Right cardiac atrium (tissue), 5 donors: ENCODE results near the gene DHRSX. TPM values are rescaled to one million over a fixed set of nuclear protein-coding genes. Genes with fewer than 3 reads are reported as not detected.
"Not testable (repeated sequence)": the region's sequence is repeated elsewhere in the genome, so short reads cannot be mapped to it uniquely, and the experiment has no call there.

Experiments used
- ATAC-seq, 2 donors: fragments of 200-7000 bp; cut with Tn5 transposase; one replicate each; pipeline versions ENCODE4 v1.8.0 to v1.9.1; 2020; ENCODE audit warnings: moderate library complexity in 2 of 2, mild to moderate bottlenecking in 1 of 2
- DNase-seq, 3 donors: peaks; one replicate each; pipeline ENCODE4 v3.0.0-alpha.2; 2020
- H3K27ac ChIP-seq: one replicate; pipeline ENCODE4 v1.5.1; 2013; ENCODE audit warnings: mild to moderate bottlenecking, low read length, control low read depth, moderate library complexity
- H3K27me3 ChIP-seq: one replicate; pipeline ENCODE4 v1.6.1; 2013; ENCODE audit not compliant: control insufficient read depth, insufficient read depth
- H3K4me1 ChIP-seq: one replicate; pipeline ENCODE4 v1.6.1; 2013; ENCODE audit warnings: low read length; ENCODE audit not compliant: control insufficient read depth, insufficient read depth
- H3K4me3 ChIP-seq: one replicate; pipeline ENCODE4 v1.5.1; 2013; ENCODE audit warnings: low read length, control low read depth
- H3K9me3 ChIP-seq: one replicate; pipeline ENCODE4 v1.6.1; 2013; ENCODE audit warnings: low read length; ENCODE audit not compliant: control insufficient read depth
- WGBS: extraction: QIAGEN DNeasy Blood & Tissue Kit; methylation state at CpG from one replicate; pipeline ENCODE4 v1.1.7; 2013; 5-methylcytosine and 5-hydroxymethylcytosine counted together
- intact Hi-C, 4 donors: fragments of 100-400 bp; cut with DNase I; formaldehyde crosslinking; loops; one replicate each; pipeline versions ENCODE4 v1.11.0 to v1.14.0; 2022 to 2023
- polyA plus RNA-seq: library from polyadenylated mRNA; stranded (reverse); fragments of 200-250 nt; gene quantifications from one replicate; pipeline ENCODE4 v1.2.3, GENCODE V29; 2013
- total RNA-seq, 4 donors: library from RNA; stranded (reverse); fragmentation: NEBNext Ultra II Directional; extraction: Animal tissue kit (Norgen Biotek cat#: 25700); gene quantifications; one replicate each; pipeline ENCODE4 v1.2.1, GENCODE V29; 2021
- donor health status: healthy with polysubstance abuse.
- donor health status: DM: no; HTN: yes; CAD: no.
- donor health status: DM: no; HTN: no; CAD: no.
- donor health status: DM: no; HTN: yes; CAD: no; lungs with severe emphysema.
- donor health status: DM: yes; HTN: yes; CAD: no.

DHRSX gene
- total and polyA plus RNA-seq, 5 donors, result 22.2 to 43.7 (median 30.1) TPM

DNA sequence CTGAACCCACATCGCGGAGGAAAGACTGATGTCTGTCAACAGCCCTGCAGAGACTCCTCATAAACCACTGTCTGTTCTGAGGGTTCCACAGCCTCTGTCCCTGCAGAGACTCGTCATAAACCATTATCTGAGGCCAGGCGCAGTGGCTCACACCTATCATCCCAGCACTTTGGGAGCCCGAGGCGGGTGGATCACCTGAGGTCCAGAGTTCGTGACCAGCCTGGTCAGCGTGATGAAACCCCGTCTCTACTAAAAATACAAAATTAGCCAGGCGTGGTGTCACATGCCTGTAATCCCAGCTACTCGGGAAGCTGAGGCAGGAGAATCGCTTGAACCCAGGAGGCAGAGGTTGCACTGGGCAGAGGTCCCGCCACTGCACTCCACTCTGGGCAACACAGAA lies 259.3 kb downstream of the DHRSX start:
- DNase-seq, H3K27me3 ChIP-seq, H3K4me1 ChIP-seq, intact Hi-C loops, H3K9me3 ChIP-seq, H3K27ac ChIP-seq, H3K4me3 ChIP-seq, ATAC-seq: not testable (repeated sequence)
- 95% methylated on average over 13 of the region's 13 CpGs for WGBS

DNA sequence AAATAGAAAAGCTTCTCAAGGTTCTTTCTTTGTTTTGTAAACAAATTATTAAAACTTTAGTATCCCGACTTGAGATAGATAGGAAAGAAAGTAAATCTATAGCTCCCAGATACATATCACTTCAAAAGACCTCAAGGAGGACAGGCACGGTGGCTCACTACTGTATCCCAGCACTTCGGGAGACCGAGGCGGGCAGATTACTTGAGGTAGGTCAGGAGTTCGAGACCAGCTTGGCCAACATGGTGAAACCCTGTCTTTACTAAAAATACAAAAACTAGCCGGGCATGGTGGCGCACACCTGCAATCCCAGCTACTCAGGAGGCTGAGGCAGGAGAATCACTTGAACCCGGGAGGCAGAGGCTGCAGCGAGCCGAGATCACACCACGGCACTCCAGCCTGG lies 260.0 kb downstream of the DHRSX start:
- H3K4me1 ChIP-seq, H3K9me3 ChIP-seq, ATAC-seq, intact Hi-C loops, H3K27ac ChIP-seq, DNase-seq, H3K27me3 ChIP-seq, H3K4me3 ChIP-seq: not testable (repeated sequence)
- 97% methylated on average over 12 of the region's 12 CpGs for WGBS

DNA sequence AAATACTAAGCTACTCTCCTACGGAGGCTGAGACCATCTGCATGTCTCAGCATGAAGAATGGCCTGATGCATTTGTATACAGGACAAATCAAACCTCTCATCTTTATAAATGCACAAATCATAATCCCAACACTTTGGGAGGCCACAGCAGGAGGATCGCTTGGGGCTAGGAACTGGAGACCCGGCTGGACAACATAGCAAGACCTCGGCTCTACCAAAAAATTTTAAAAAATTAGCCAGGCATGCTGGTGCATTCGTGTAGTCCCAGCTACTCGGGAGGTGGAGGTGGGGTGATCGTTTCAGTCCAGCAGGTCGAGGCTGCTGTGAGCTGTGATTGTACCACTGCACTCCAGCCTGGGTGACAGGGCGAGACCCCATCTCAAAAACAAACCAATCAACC lies 262.8 kb downstream of the DHRSX start:
- H3K27me3 ChIP-seq, result no peaks in the 10 kb centered on the region
- intact Hi-C loops, result no loop called here
- DNase-seq (no peak), ATAC-seq (no peak)
- no peak overlapping the region for H3K27ac ChIP-seq
- no peak overlapping the region for H3K4me3 ChIP-seq
- no peaks in the 10 kb centered on the region for H3K9me3 ChIP-seq
- WGBS, result 96% methylated on average over 9 of the region's 9 CpGs
- no peaks in the 10 kb centered on the region for H3K4me1 ChIP-seq

DNA sequence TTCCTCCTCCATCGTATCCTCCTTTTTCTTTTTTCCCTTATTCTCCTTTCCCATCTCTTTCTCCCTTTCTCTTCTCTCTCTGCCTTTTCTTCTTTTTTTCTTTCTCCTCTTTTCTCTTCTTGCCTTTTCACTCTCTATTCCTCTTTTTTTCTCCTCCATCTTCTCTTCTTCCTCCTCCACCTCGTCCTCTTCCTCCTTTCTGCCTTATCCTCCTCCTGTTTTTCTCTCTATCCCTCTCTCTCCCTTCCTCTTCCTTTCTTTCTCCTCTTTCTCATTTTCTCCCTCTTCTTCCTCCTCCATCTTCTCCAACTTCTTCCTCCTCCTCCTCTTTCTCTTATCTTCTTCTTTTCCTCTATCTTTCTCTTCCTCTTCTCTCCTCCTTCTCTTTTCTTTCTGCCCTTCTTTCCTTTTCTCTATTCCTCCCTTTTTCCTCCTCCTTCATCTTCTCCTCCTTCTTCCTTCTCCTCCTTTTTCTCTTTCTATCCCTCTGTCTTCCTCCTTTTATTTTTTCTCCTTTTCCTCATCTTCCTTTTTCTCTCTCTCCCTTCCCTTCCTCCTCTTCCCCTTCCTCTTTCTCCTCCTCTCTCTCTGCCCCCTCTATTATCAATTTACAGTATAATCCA lies 269.1 kb downstream of the DHRSX start:
- Histone ChIP-seq H3K4me3 (no peak overlapping the region), H3K27me3 (no peaks in the 10 kb centered on the region), H3K27ac (no peak overlapping the region), H3K9me3 (no peaks in the 10 kb centered on the region), H3K4me1 (no peaks in the 10 kb centered on the region)
- no peak for ATAC-seq
- intact Hi-C loops, result no loop called here
- WGBS, result 95% methylated on average over 2 of the region's 2 CpGs
- DNase-seq, result no peak

DNA sequence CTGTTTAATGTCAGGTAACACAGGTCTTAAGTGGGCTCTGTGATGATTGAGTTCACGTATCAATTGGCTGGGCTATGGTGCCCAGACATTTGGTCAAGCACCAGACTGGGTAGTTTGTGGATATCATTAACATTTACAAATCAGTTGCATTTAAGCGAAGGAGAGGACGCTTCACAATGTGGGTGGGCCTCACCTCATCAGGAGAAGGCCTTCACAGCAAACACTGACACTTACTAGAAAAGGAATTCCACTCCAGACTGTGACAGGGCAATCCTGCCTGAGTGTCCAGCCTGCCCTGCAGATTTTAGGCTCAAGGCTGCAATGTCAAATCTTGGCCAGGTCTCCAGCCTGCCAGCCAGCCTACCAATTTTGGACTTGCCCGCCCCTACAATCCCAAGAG lies 270.3 kb downstream of the DHRSX start:
- ATAC-seq (no peak), DNase-seq (no peak)
- Histone ChIP-seq H3K4me1 (no peaks in the 10 kb centered on the region), H3K27me3 (no peaks in the 10 kb centered on the region), H3K27ac (no peak overlapping the region), H3K9me3 (no peaks in the 10 kb centered on the region), H3K4me3 (no peak overlapping the region)
- WGBS, result 96% methylated on average over 4 of the region's 4 CpGs
- intact Hi-C loops, result no loop called here

DNA sequence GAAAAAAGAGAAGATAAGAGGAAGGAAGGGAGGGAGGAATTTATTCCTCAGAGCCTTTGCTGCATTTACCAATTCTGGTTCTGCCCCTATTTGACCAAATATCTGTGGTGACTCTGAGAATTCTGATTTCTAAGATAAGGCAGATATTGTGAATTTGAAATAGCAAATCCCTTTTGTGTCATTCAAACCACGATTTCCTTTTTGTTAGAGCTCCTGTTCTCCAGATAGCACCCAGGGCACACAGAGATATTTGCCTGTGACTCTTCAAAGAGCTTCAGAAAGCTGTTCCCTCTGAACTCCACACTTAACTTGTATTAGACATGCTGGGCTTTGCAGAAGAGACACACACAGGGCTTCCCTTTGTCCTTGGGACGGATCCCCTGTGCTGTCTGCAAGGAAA lies 272.2 kb downstream of the DHRSX start:
- no peaks in the 10 kb centered on the region for H3K9me3 ChIP-seq
- intact Hi-C loops, result no loop called here
- no peak overlapping the region for H3K27ac ChIP-seq
- WGBS, result 74% methylated on average over 2 of the region's 2 CpGs
- no peaks in the 10 kb centered on the region for H3K4me1 ChIP-seq
- no peak overlapping the region for H3K4me3 ChIP-seq
- DNase-seq (no peak), ATAC-seq (no peak)
- no peaks in the 10 kb centered on the region for H3K27me3 ChIP-seq

DNA sequence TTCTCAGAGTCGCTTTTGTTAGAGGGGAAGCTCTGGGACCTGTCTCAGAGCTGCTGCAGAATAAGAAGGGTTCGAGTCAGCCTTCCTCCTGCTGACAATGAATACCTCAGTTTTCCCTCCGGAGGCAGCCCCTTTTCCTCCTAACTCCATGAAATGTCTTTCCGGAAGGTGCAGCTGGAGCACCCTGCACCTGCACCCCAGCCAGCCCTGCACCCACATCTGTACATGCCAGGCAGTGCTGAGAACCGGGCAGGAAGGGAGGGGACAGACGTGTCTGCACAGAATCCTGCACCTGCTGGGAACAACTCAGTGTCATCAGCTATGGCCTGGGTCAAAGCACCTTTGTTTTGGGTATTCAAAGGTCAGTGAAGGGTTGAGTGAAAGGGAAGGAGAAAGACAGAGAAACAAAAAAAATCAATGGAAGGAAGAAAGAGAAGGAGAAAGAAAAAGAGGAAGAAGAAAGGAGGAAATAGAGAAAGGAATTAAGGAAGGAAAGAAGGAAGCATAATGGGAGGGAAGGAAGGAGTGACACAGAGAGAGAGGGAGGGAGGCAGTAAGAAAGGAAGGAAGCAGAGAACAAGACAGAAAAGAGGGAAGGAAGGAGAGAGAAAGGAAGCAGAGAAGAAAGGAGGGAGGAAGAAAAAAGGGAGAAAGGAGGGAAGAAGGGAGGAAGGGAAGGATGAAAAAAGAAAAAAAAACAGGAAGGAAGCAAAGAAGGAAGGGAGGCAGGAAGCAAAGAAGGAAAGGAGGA lies 273.7 kb downstream of the DHRSX start:
- no peaks in the 10 kb centered on the region for H3K9me3 ChIP-seq
- no peak overlapping the region for H3K27ac ChIP-seq
- no peak overlapping the region for H3K4me3 ChIP-seq
- ATAC-seq, result no peak
- no peaks in the 10 kb centered on the region for H3K4me1 ChIP-seq
- DNase-seq, result no peak
- no peaks in the 10 kb centered on the region for H3K27me3 ChIP-seq
- WGBS, result 95% methylated on average over 6 of the region's 6 CpGs
- intact Hi-C loops, result no loop called here

DNA sequence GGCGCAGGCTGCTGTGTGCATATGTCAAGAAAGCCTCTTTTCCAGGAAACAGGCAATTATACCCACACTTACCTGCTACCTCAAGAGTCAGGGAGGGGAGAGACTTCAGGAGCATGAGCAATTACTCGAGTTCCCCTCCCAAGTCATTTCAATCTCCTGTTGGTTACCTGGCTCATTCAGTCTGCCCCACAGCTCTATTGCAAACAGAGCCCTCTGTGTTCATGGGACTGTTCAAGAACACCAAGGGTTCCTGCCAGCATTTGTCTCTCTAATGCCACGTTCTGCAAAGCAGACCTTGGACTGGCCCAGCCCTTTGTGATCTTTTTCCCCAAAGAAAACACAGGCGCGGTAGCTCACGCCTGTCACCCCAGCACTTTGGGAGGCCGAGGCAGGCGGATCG lies 274.6 kb downstream of the DHRSX start:
- Histone ChIP-seq H3K4me3 (no peak overlapping the region), H3K27ac (no peak overlapping the region), H3K27me3 (no peaks in the 10 kb centered on the region), H3K4me1 (no peaks in the 10 kb centered on the region), H3K9me3 (no peaks in the 10 kb centered on the region)
- intact Hi-C loops, result no loop called here
- ATAC-seq (no peak), DNase-seq (no peak)
- WGBS, result 81% methylated on average over 9 of the region's 9 CpGs

DNA sequence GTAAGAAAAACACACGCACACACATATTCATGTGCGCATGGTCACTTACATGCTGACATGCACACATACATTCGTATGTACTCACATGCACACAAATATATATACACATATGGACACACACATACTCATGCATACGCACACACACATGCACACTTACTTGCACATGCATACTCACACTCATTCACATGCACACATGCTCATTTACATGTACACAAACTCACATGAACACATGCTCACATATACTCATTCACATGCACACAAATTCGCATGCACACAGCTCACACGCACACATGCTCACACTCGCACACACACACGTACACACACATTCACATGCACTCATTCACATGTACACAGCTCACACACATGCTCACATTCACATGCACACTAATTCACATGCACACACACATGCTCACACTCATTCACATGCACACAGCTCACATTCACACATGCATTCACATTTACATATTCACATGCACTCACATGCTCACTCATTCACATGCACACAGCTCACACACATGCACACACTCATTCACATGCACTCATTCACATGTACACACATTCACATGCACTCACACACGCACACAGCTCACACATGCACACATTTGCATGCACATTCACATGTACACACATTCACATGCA lies 276.1 kb downstream of the DHRSX start:
- 96% methylated on average over 9 of the region's 9 CpGs for WGBS
- no peak overlapping the region for H3K27ac ChIP-seq
- H3K9me3 ChIP-seq, result peaks cover 4% of the 10 kb centered on the region
- intact Hi-C loops, result no loop called here
- no peaks in the 10 kb centered on the region for H3K27me3 ChIP-seq
- H3K4me3 ChIP-seq, result no peak overlapping the region
- no peak for ATAC-seq
- no peaks in the 10 kb centered on the region for H3K4me1 ChIP-seq
- DNase-seq, result no peak

DNA sequence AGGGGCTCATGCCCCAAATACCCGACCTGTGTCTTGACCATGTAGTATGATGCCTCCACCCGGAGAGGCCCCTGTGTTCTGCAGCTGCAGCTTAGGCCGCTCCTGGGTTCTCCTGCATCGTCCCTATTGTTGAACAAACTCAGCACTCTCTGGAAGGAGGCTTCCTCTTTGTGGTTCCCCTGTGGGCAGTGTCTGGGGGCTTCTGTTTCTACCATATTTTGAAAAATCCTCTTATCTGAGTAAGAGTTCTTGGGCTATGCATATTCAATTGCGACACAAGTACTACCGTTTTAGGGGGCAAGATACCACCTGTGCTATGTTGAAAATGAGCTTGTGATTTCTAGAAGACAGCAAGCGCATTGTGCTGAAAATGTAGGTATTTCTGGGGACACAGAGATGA lies 276.6 kb downstream of the DHRSX start:
- Histone ChIP-seq H3K9me3 (peaks cover 4% of the 10 kb centered on the region), H3K4me3 (no peak overlapping the region), H3K27me3 (no peaks in the 10 kb centered on the region), H3K27ac (no peak overlapping the region), H3K4me1 (no peaks in the 10 kb centered on the region)
- intact Hi-C loops, result no loop called here
- WGBS, result 72% methylated on average over 7 of the region's 7 CpGs
- ATAC-seq (no peak), DNase-seq (no peak)

DNA sequence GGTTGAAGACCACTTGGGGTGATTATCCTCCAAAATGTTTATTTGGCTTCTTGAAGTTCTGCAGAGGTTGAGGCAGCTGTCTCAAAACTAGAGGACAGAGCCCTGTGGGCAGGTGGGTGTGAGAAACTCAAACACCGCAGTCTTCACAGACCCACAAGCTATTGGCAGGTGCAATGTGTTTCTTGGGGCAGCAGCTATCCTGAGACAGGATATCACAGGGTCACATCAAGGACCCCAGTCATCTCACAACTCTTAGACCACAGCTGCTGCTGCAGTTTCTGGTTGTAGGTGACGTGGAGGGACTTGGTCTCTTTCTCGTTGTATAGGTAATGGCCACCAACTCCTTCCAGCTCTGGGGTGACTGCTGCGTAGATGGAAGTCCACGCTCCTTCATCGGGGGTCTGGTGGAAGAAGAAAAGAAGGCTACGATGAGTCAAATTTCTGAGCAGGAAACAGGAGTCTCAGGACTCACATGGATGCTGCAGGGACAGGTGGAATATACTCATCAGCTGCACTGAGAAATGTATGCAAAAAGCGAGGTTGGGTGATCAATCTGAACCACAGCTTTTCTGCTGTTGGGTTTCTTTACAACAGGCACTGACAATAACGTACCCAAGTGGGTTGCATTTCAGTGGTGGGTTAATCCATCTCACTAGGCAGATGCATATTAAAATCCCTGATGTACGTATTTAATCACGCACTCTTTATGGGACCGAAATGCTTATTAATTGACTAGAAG lies 279.8 kb downstream of the DHRSX start:
- Histone ChIP-seq H3K9me3 (peaks cover 4% of the 10 kb centered on the region), H3K27me3 (no peaks in the 10 kb centered on the region), H3K4me3 (no peak overlapping the region), H3K27ac (no peak overlapping the region), H3K4me1 (no peaks in the 10 kb centered on the region)
- intact Hi-C loops, result no loop called here
- WGBS, result 94% methylated on average over 12 of the region's 12 CpGs
- no peak for DNase-seq
- ATAC-seq, result no peak
